ENCODE measurements around the gene FDPS. TPM values are rescaled to one million over a fixed set of nuclear protein-coding genes. Genes with fewer than 3 reads are reported as not detected.

The FDPS gene
- 159 to 171 TPM (median 162 TPM) in 5 replicates for total RNA-seq (2022; extraction: Qiagen RNA extraction; ENCODE audit: low read depth)

DNA sequence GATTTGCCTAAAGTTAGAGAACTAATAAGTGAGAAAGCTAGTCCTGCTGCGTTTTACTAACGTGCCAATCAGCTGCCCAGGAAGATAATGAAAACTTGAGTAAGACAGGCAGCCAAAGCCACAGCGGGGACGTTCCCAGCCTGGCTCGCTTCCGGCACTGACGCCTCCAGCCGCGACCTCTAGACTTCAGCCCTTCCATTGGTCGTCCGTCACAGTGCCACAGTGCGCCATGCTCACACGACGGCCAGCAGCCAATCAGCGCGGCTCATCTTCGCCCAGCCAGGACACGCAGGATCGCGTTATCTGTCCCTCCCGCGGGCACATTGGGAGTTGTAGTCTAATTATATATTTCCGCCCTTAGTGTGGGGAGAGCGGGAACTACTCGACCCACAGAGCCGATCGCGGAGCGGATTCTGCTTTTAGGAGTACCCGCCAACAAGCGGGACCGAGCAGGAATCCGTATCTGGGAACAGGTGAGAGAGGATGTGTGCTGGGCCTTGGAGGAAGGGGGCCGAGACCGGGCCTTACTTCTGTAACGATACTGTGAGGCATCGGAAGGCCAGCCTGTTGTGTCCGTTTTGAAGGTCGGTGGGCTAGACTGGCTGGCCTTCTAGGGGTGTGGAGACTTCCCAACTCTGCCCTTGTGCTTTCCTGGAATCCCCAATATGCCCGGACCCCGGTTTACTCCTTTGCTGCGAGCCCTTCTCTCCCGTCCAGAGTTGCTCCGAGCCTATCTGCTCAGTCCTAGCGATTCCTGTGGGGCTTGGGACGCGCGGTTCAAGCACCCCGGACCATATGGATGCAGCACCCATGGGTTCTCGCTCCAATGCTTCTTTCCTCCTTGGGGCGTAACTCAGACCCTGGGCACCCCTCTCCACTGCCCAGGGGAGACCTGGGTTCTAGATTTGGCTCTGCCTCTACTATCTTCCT, at the start of gene FDPS:
Gene FDPS, plus strand, starts transcription at position 374 of the 930 bp plus-strand sequence. CDS start 924 bp downstream, outside the sequence.

DNA sequence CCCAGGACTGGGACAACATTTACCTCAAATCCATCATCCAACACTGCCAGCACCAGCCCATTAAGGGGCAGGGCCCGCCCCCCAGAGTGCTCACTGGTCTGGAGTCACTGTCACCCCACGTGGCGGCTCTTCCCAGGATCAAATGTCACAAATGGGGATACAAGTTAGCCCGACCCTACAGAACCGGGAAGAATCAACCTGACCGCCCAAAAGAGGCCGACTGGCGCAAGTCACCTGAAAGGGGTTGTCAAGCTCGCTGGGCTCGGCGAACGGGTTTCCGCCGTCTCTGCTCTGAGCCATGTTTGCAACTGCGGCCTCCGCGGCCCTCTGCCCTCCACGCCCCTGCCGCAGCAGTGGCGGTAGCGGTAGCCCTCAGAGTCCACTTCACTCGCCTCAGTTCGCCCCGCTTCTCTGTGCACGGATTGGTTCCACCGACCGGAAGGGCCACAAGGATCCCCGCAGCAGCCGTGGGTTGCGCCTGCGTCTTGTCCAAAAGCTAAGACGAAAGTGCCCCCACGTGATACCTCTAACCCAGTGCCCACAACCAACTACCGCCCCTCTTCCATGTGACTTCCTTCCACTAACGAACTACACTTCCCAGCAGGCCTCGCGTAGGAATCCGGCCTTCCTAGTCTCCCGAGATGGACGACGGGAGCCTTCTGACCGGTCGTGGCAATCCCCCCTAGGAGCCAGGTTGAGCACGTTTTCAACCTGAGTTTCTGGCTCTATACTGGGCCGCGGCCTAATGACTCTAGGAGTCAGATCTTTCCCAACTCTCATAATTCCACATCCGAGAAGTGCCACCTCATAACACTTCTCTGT, 46.6 kb upstream of the FDPS start, which contains the start of gene SCAMP3:
Gene SCAMP3, minus strand, starts transcription at position 509 of the 822 bp plus-strand sequence. Its CDS starts 209 bp downstream, at position 300.

DNA sequence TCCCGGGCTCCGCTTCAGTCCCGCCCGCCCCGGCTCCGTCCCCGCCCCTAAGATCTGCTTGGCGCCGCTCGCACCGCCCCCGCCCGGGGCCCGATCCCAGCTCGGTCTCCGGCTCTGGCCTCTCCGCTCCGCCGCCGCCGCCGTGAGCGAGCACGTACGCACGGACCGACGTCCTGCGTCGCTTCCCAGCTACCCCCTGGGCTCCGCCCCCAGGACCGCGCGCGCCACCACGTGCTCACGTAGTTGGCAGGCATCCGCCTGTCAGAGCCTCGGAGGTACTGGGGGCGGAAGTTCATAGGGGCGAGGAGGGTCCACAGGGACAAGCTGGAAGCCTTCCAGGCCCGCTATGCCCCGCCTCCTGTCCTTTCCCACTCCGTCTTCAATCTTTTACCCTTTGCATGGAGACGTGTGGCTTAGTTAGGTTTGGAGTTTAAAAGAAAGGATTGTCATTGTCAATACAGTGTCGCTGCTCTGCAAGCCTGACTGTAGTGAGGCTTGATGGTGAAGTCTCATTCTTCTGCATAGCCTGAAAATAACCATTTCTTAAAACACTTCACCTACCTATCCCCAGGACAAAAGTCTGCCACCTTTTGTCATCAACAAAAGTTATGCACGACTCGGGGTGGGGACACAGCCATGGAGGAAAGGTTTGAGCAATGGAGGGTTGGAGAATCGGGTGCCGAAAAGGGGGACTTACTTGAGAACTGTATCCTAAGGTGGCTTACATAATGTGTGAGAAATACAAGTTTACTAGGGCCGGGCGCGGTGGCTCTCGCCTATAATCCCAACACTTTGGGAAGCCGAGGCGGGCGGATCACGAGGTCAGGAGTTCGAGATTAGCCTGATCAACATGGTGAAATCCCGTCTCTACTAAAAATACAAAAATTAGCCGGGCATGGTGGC, 35.1 kb upstream of the FDPS start, which contains the start of gene CLK2:
Gene CLK2, minus strand, starts transcription at position 162 of the 903 bp plus-strand sequence. CDS start 2,527 bp downstream, outside the sequence.

DNA sequence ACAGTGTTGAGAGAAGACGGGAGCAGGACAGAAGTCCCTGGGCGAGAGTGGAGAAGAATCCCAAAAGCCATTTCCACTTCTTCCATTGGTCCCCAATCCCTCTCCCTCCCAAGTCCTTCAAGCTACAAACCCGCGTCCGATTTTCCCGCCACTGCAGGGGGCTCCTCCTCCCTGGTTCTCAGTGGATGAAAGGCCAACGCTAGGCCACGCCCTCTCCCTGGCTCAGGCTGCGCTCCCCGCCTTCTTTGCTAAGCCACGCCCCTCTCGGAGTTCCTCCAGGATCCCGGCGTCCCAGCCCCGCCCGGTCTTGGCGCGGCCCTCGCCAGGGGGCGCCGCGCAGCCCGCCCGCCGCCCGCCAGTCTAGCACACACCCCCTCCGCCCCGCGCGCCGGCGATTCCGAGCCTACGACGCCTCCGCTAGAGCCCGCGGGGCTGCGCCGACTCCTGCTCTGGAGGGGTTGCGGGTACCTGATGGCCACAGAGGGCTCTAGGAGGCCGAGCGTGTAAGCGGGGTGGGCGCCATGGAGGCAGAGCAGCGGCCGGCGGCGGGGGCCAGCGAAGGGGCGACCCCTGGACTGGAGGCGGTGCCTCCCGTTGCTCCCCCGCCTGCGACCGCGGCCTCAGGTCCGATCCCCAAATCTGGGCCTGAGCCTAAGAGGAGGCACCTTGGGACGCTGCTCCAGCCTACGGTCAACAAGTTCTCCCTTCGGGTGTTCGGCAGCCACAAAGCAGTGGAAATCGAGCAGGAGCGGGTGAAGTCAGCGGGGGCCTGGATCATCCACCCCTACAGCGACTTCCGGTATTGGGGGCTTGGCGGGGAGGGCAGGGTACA, 31.4 kb upstream of the FDPS start, which contains the start of gene HCN3:
Gene HCN3, plus strand, starts transcription at position 394 of the 832 bp plus-strand sequence. Its CDS starts 128 bp downstream, at position 522.

DNA sequence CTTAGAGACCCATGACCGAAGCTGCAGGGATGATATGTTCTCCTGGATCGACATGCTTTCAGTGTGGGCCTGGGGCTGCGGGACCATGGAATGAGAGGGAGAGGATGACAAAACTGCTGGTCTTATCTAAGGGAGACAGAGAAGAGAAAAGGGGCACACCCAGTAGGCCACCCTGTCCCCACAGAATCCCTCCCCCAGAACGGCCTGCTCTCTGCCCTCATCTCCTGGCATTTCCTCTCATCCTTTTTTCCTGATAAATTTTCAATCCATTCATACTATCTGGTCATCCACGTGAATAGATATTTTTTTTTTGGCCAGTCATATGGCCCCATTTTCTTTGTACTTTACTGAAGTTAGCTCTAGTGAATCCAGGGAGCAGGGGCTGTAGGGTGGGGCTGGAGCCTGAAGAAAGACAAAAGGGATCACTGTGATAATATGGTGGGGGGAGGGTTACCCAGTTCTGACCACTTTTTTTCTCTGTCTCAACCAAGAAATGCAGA, 7.3 kb upstream of the FDPS start, which contains the start of gene PKLR:
Gene PKLR, minus strand, starts transcription at position 97 of the 500 bp plus-strand sequence. Its CDS starts 43 bp downstream, at position 54.

DNA sequence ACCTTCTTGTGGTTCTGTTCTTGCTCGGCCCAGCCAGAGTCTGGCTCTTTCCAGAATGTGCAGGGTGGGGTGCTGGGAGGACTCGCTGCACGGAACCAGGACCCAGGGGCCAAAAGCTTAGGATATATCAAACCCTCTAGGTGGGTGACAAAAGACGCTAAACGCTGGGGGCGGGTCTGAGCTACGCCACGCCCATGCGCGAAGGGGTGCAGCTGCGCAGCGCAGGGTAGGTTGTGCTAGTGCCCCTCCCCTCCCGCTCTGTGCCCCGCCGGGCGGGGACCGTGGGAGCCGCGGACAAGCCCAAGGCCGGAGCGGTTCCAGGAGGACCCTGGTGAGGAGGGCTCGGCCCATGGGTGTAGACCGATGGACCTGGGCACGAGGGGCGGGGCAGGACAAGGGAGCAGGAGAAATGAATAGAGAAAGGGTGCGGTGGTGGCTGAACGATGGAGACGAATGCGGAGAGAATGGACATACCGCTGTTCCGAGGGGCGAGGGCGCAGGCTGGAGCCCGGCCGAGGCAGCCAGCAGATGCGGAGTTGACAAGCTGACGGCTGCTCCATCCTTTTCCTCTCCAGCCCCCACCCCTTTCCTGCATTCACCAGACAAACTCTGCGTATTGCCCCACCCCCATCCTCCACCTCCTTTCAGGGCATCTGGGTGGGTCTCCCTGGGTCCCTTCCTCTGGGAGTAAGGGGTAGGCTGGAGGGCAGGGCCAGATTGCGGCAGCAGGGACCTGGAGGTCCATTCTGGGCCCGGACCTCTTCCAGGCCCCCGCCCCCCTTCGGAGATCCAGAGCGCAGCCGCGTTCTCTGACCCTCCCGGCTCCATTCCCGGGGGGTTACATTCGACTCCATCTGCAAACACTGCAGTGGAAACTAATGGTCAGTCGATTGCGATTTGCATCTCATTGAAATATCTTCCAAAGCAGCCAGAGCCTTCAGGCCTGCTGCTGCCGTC, 12.3 kb downstream of the FDPS start, which contains the start of gene RUSC1:
Gene RUSC1, plus strand, starts transcription at position 234 of the 957 bp plus-strand sequence. CDS start 880 bp downstream, outside the sequence.

Other genes starting within 250 kb of the FDPS start
- 7.0 to 10.0 TPM (median 8.4 TPM) in 5 replicates for gene EFNA4, start 245.1 kb upstream of the FDPS start, total RNA-seq (2022; extraction: Qiagen RNA extraction; ENCODE audit: low read depth)
- gene EFNA3, start 230.0 kb upstream of the FDPS start, total RNA-seq (2022; extraction: Qiagen RNA extraction; ENCODE audit: low read depth), result 2.3 to 5.0 TPM (median 4.7 TPM) in 5 replicates
- gene EFNA1, start 181.0 kb upstream of the FDPS start, total RNA-seq (2022; extraction: Qiagen RNA extraction; ENCODE audit: low read depth), result 35.9 to 42.4 TPM (median 36.7 TPM) in 5 replicates
- 32.2 to 36.2 TPM (median 34.4 TPM) in 5 replicates for gene SLC50A1, start 173.0 kb upstream of the FDPS start, total RNA-seq (2022; extraction: Qiagen RNA extraction; ENCODE audit: low read depth)
- 63.4 to 108 TPM (median 93.8 TPM) in 5 replicates for gene DPM3, start 168.3 kb upstream of the FDPS start, total RNA-seq (2022; extraction: Qiagen RNA extraction; ENCODE audit: low read depth)
- 200 to 262 TPM (median 243 TPM) in 5 replicates for gene KRTCAP2, start 135.6 kb upstream of the FDPS start, total RNA-seq (2022; extraction: Qiagen RNA extraction; ENCODE audit: low read depth)
- 1.2 to 1.6 TPM (median 1.5 TPM) in 5 replicates for gene TRIM46, start 135.0 kb upstream of the FDPS start, total RNA-seq (2022; extraction: Qiagen RNA extraction; ENCODE audit: low read depth)
- 7.8 to 10.1 TPM (median 9.5 TPM) in 5 replicates for gene THBS3, start 101.0 kb upstream of the FDPS start, total RNA-seq (2022; extraction: Qiagen RNA extraction; ENCODE audit: low read depth)
- gene MTX1, start 100.2 kb upstream of the FDPS start, total RNA-seq (2022; extraction: Qiagen RNA extraction; ENCODE audit: low read depth), result 66.1 to 77.7 TPM (median 70.8 TPM) in 5 replicates
- gene ENTREP3, start 53.4 kb upstream of the FDPS start, total RNA-seq (2022; extraction: Qiagen RNA extraction; ENCODE audit: low read depth), result 25.8 to 40.1 TPM (median 36.2 TPM) in 5 replicates
- gene SCAMP3, start 46.5 kb upstream of the FDPS start, total RNA-seq (2022; extraction: Qiagen RNA extraction; ENCODE audit: low read depth), result 91.8 to 138 TPM (median 132 TPM) in 5 replicates
- 21.7 to 30.7 TPM (median 27.5 TPM) in 5 replicates for gene CLK2, start 35.4 kb upstream of the FDPS start, total RNA-seq (2022; extraction: Qiagen RNA extraction; ENCODE audit: low read depth)
- gene HCN3, start 31.4 kb upstream of the FDPS start, total RNA-seq (2022; extraction: Qiagen RNA extraction; ENCODE audit: low read depth), result 2.9 to 5.8 TPM (median 4.5 TPM) in 5 replicates
- not detected in 5 replicates for gene PKLR, start 7.4 kb upstream of the FDPS start, total RNA-seq (2022; extraction: Qiagen RNA extraction; ENCODE audit: low read depth)
- 42.4 to 55.7 TPM (median 48.0 TPM) in 5 replicates for gene RUSC1, start 12.0 kb downstream of the FDPS start, total RNA-seq (2022; extraction: Qiagen RNA extraction; ENCODE audit: low read depth)